Measurements from ENCODE around the gene FGF8. TPM values are rescaled to one million over a fixed set of nuclear protein-coding genes. Genes with fewer than 3 reads are reported as not detected.

FGF8 gene, protein sequence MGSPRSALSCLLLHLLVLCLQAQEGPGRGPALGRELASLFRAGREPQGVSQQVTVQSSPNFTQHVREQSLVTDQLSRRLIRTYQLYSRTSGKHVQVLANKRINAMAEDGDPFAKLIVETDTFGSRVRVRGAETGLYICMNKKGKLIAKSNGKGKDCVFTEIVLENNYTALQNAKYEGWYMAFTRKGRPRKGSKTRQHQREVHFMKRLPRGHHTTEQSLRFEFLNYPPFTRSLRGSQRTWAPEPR
- total RNA-seq = not detected

DNA sequence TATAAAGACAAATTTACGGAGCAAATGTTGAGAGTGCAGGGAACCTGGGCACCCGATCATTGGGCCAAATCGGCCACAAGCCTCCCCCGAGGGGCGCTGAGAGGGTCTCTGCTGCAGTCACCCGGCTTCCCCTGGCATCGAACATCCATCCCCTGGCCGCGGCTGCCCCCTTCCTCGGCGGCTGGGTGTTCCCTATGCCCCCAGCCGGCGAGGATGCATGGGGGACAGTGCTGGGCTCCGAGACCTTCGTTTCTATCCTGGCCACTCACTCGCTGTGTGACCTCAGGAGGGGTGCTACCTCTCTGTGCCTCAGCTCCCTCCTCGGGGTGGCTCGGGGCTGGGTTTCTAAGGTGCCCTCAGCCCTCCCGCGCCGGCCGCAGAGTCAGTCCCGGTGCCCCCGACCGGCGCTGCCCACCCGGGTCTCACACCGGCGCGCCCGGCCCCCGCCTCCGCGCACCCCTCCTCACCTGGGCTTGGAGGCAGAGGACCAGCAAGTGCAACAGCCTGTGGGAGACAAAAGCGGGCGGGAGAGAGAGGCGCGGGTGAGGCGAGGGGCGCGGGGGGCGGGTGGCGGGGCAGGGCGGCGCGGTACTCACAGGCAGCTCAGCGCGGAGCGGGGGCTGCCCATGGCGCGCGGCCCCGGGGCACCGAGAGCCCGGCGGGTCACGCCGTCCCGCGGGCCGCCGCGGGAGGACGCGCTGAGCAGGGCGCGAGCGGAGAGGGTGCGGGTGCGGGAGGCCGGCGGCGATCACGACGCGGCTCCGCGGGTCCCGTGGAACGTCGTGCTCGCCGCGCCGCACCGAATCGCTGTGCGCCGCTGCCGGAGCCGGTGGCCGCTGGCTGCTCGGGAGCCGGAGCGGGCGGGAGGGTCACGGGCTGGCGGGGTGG, at the start of gene FGF8:
FGF8 (minus strand) TSS at position 842 of the 888 bp plus-strand sequence; CDS start at position 628, 214 bp downstream.
- Mint-ChIP-seq H3K27ac (no peak within 1 kb of the TSS), H3K4me1 (peaks cover 30% of the 10 kb centered on the region), H3K36me3 (ENCODE audit: low read depth) (peaks cover 2% of the 10 kb centered on the region), H3K4me3 (peak within 1 kb of the TSS; percentile 13), H3K27me3 (peaks cover 70% of the 10 kb centered on the region), H3K9me3 (no peaks in the 10 kb centered on the region)
- no peak for DNase-seq
- ChIA-PET CTCF (interaction anchor here (3.9 kb wide), 1 partner anchor 8 kb away, joined by 12 read pairs; the partner anchor contains the start of gene NPM3), POLR2A (no interaction called here)

DNA sequence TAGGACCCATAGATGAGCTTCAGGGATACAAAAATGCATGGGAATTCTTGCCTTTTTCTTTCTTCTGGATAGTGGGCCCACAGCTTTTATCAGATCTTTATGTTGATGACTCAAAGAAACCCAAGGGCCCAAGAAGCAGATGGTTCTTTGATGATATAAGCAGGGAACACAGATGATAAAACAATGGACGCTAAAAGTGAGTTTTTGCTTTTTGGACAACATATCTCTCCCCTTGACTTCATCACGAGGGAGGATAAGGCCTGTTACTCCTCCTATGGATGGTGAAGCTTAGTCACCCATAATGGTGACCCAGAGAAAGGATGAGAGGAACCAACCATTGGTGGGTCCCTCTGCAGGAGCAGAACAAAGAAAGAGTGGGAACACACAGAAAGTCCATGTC, 48.8 kb upstream of the FGF8 start:
- ChIA-PET POLR2A (no interaction called here), CTCF (interaction anchor here (1.2 to 3.1 kb wide), 3 partner anchors 11 to 21 kb away, joined by 3 to 9 read pairs (median 3); no protein-coding TSS in a partner anchor)
- no peak for DNase-seq
- peaks cover 3% of the 10 kb centered on the region for H3K36me3 Mint-ChIP-seq (ENCODE audit: low read depth)
- H3K9me3 Mint-ChIP-seq = no peaks in the 10 kb centered on the region
- peaks cover 18% of the 10 kb centered on the region for H3K4me1 Mint-ChIP-seq
- H3K27ac Mint-ChIP-seq = no peak overlapping the region
- no peaks in the 10 kb centered on the region for H3K27me3 Mint-ChIP-seq
- no peak overlapping the region for H3K4me3 Mint-ChIP-seq

GRCh38 chr10:101818872-101819633, 43.1 kb upstream of the FGF8 start:
- peaks cover 34% of the 10 kb centered on the region for H3K4me1 Mint-ChIP-seq
- CTCF ChIA-PET = interaction anchor here (0.7 to 2.1 kb wide), 7 partner anchors 8 to 191 kb away, joined by 4 to 18 read pairs (median 5); no protein-coding TSS in a partner anchor

GRCh38 chr10:101818119-101818871, 42.4 kb upstream of the FGF8 start, which contains the start of gene OGA:
Gene OGA, minus strand, starts transcription at chr10:101818444. Its CDS starts 422 bp downstream, at chr10:101818022.
- H3K9me3 Mint-ChIP-seq = no peaks in the 10 kb centered on the region
- ChIA-PET POLR2A (interaction anchor here (1.7 kb wide), 1 partner anchor 12 kb away, joined by 7 read pairs; no protein-coding TSS in a partner anchor), CTCF (interaction anchor here (0.9 to 2.1 kb wide), 5 partner anchors 9 to 37 kb away, joined by 4 to 18 read pairs (median 16); no protein-coding TSS in a partner anchor)
- peak within 1 kb of the TSS; percentile 100 for H3K4me3 Mint-ChIP-seq
- no peaks in the 10 kb centered on the region for H3K27me3 Mint-ChIP-seq
- DNase-seq = peak; percentile 99
- peaks cover 24% of the 10 kb centered on the region for H3K36me3 Mint-ChIP-seq (ENCODE audit: low read depth)
- H3K27ac Mint-ChIP-seq = peak within 1 kb of the TSS; percentile 100
- peaks cover 41% of the 10 kb centered on the region for H3K4me1 Mint-ChIP-seq

More at GRCh38 chr10:101818872-101819633, 43.1 kb upstream of the FGF8 start:
- Mint-ChIP-seq H3K4me3 (peak overlapping the region; percentile 100), H3K36me3 (ENCODE audit: low read depth) (peaks cover 20% of the 10 kb centered on the region), H3K9me3 (no peaks in the 10 kb centered on the region), H3K27me3 (no peaks in the 10 kb centered on the region), H3K27ac (peak overlapping the region; percentile 100)
- POLR2A ChIA-PET = no interaction called here
- no peak for DNase-seq

DNA sequence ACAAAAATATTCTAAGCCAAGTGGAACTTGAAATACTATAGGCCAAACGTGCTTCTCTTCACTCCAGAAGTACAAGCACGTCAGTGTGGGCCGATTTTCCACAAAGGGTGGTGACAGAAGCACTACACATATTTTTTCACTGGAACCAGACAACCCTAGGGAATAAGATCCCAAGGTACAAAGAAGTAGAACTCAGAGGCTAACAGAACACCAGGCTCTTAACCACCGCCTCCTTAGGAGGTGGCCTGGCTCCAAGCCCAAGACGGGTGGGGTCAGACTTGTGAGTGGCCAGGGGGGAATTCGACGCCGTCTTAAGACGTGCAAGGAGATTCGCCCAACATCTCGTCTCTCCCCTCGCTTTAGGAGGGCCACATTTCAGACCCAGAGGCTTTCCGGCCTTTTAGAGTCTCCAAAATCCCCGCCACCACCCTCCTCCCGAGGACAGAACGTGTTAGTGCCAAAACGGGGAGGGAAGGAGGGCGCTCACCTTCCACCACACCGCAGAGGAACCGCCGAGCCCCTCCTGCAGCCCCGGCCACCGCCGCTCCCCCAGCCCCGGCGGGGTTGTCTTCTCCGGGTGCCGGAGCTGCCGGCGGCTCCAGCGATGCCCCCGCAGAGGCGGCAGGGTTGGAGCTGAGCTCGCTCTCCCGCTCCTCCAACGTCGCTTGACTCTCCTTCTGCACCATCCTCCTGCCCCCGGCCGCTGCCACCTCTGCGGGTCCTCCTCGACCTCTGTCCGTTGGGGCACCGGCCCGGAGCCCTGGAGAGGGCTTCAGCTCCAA, 41.6 kb upstream of the FGF8 start:
- H3K27ac Mint-ChIP-seq = peak overlapping the region; percentile 100
- peaks cover 29% of the 10 kb centered on the region for H3K36me3 Mint-ChIP-seq (ENCODE audit: low read depth)
- no peaks in the 10 kb centered on the region for H3K27me3 Mint-ChIP-seq
- POLR2A ChIA-PET = interaction anchor here (1.7 kb wide), 1 partner anchor 13 kb away, joined by 7 read pairs; no protein-coding TSS in a partner anchor
- peaks cover 49% of the 10 kb centered on the region for H3K4me1 Mint-ChIP-seq
- peak; percentile 43 for DNase-seq
- no peaks in the 10 kb centered on the region for H3K9me3 Mint-ChIP-seq
- CTCF ChIA-PET = interaction anchor here (1.4 to 2.1 kb wide), 5 partner anchors 10 to 37 kb away, joined by 5 to 18 read pairs (median 16); no protein-coding TSS in a partner anchor
- H3K4me3 Mint-ChIP-seq = peak overlapping the region; percentile 100

DNA sequence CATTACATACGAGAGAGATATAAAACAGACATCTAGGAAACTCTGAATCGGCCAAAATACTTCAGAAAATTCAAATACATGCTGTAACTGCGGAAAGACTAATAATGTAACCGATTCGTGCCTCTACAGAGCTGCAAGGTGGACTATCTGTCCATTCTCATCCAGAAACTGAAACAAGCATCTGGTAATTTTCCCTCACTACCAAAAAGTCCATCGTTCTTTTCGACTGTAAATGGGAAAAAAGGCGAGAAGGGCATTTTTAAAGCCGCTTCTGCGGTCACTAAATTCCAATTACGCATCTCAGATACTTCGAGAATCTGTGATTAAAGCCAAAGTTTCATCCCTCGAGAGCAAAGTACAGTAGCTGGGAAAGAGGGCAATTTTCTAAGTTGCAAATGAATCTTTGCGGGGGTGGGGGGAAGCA, 41.0 kb upstream of the FGF8 start:
- CTCF ChIA-PET = interaction anchor here (1.4 kb wide), 1 partner anchor 36 kb away, joined by 5 read pairs; no protein-coding TSS in a partner anchor
- H3K4me1 Mint-ChIP-seq = peaks cover 50% of the 10 kb centered on the region
- peaks cover 29% of the 10 kb centered on the region for H3K36me3 Mint-ChIP-seq (ENCODE audit: low read depth)
- POLR2A ChIA-PET = interaction anchor here (1.7 kb wide), 1 partner anchor 13 kb away, joined by 7 read pairs; no protein-coding TSS in a partner anchor
- no peak for DNase-seq
- no peaks in the 10 kb centered on the region for H3K27me3 Mint-ChIP-seq
- peak overlapping the region; percentile 100 for H3K27ac Mint-ChIP-seq
- H3K9me3 Mint-ChIP-seq = no peaks in the 10 kb centered on the region
- peak overlapping the region; percentile 100 for H3K4me3 Mint-ChIP-seq

GRCh38 chr10:101816376-101816775, 40.5 kb upstream of the FGF8 start:
- no peaks in the 10 kb centered on the region for H3K27me3 Mint-ChIP-seq
- peak overlapping the region; percentile 100 for H3K27ac Mint-ChIP-seq
- no peaks in the 10 kb centered on the region for H3K9me3 Mint-ChIP-seq
- H3K4me1 Mint-ChIP-seq = peaks cover 48% of the 10 kb centered on the region
- H3K36me3 Mint-ChIP-seq (ENCODE audit: low read depth) = peaks cover 31% of the 10 kb centered on the region
- no peak for DNase-seq
- peak overlapping the region; percentile 100 for H3K4me3 Mint-ChIP-seq
- ChIA-PET CTCF (interaction anchor here (0.5 to 1.4 kb wide), 4 partner anchors 13 to 646 kb away, joined by 3 to 5 read pairs (median 3); no protein-coding TSS in a partner anchor), POLR2A (no interaction called here)

DNA sequence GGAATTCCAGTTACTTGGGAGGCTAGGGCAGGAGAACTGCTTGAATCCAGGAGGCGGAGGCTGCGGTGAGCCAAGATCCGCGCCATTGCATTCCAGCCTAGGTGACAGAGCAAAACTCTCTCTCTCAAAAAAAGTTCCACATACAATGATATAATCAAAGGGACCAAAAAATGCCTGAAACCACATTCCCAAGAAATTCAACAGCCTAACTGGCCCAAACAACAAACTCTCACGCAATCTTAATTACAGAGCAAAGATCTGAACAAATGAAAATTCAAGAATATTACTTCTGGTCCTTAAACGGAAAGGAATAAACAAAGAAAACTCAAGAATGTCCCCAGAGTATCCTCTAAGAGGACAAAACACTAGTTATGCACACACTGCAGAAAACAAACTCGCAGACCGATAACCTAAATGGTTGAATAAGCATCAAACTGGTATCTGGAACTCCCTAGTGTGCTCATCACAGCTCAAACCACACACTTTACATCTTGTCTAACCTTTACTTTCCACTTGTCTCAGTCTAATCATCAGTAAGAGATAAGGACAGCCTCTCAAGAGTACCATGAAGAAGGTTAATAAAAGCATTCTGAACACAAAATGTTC, 38.7 kb upstream of the FGF8 start:
- Mint-ChIP-seq H3K27me3 (no peaks in the 10 kb centered on the region), H3K9me3 (no peaks in the 10 kb centered on the region), H3K27ac (peak overlapping the region; percentile 100), H3K36me3 (ENCODE audit: low read depth) (peaks cover 37% of the 10 kb centered on the region), H3K4me3 (peak overlapping the region; percentile 100), H3K4me1 (peaks cover 46% of the 10 kb centered on the region)
- POLR2A ChIA-PET = interaction anchor here (0.7 kb wide), 1 partner anchor 228 kb away, joined by 8 read pairs; no protein-coding TSS in a partner anchor
- no peak for DNase-seq
- CTCF ChIA-PET = interaction anchor here (0.6 to 1.7 kb wide), 2 partner anchors 27 to 33 kb away, joined by 3 to 5 read pairs; no protein-coding TSS in a partner anchor

GRCh38 chr10:101812606-101813005, 36.7 kb upstream of the FGF8 start:
- Mint-ChIP-seq H3K9me3 (no peaks in the 10 kb centered on the region), H3K27ac (no peak overlapping the region), H3K4me1 (peaks cover 39% of the 10 kb centered on the region), H3K36me3 (ENCODE audit: low read depth) (peaks cover 49% of the 10 kb centered on the region), H3K27me3 (no peaks in the 10 kb centered on the region), H3K4me3 (no peak overlapping the region)
- ChIA-PET POLR2A (no interaction called here), CTCF (interaction anchor here (0.8 to 0.9 kb wide), 2 partner anchors 8 to 9 kb away, joined by 3 read pairs; no protein-coding TSS in a partner anchor)
- DNase-seq = no peak

DNA sequence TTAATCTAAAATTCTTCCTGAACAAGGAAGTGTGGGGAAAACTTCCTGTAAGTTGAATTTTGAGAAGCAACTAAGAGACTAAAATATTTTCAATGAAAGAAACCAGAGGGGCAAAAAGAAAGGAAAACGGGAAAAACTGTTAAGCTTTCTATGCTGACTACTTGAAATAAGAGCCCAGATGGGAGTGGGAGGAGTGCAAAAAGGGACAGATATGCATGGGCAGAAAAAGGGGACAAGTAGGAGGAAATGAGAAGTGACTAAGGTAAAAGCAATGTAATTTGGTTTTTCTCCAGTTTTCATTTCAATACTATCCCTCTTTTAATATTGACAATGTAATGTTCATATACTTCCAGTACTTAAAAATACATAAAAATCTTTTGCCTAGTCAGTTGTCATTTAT, 31.2 kb upstream of the FGF8 start:
- Mint-ChIP-seq H3K9me3 (no peaks in the 10 kb centered on the region), H3K27me3 (no peaks in the 10 kb centered on the region), H3K4me3 (no peak overlapping the region), H3K36me3 (ENCODE audit: low read depth) (peaks cover 44% of the 10 kb centered on the region), H3K27ac (peak overlapping the region; percentile 9), H3K4me1 (peaks cover 15% of the 10 kb centered on the region)
- no peak for DNase-seq
- CTCF ChIA-PET = no interaction called here
- POLR2A ChIA-PET = no interaction called here

Data from activated CD4-positive, alpha-beta T cell treated with anti-CD3 and anti-CD28 coated beads, Interleukin-2, amount 10 ng/mL, durations not matched to agents 7 days and 5 days (primary cell).